ENCODE measurements around the gene RNFT2. TPM values are rescaled to one million over a fixed set of nuclear protein-coding genes. Genes with fewer than 3 reads are reported as not detected.

The RNFT2 gene
- total RNA-seq, 1 experiment from 2014 or later: 21.1 TPM

DNA sequence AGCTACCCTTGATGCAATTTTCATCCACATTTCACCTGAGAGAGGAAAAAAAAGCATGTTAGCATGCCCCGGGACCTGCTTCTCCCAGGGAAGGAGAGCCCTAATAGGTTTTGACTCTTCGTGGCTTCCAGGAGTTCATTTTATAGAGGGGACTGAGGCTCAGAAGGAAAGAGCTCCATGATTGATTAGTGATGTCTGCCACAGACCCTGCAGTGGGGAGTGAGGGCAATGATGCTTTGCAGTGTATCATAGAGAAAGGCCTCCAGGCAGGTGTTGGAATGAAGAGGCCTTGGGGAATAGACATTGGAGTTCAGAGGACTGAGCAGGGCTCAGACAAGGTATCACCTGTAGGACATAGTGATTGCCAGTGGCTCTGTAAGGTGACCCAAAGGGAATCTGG, 41.5 kb downstream of the RNFT2 start:
- intact Hi-C loops (cut with micrococcal nuclease; ENCODE audit: unreplicated experiment): no loop called here
- Histone ChIP-seq H3K4me3 (no peak overlapping the region), H3K79me2 (ENCODE audit: low read depth) (no peaks in the 10 kb centered on the region), H3K9me2 (ENCODE audit: insufficient read depth) (no peaks in the 10 kb centered on the region), H4K20me1 (ENCODE audit: insufficient read depth) (no peaks in the 10 kb centered on the region), H3K4me1 (replicated peaks; ENCODE audit: insufficient read depth) (no peaks in the 10 kb centered on the region), H3F3A (ENCODE audit: insufficient read depth, low read depth) (no peaks in the 10 kb centered on the region), H2AFZ (no peak overlapping the region), H3K27me3 (ENCODE audit: insufficient read depth, low read depth) (no peaks in the 10 kb centered on the region), H3K9me3 (ENCODE audit: insufficient read depth, low read depth) (no peaks in the 10 kb centered on the region), H3K36me3 (ENCODE audit: low read depth) (no peaks in the 10 kb centered on the region), H3K4me2 (no peak overlapping the region), H3K27ac (no peak overlapping the region)
- POLR2A ChIA-PET (ENCODE audit: unreplicated experiment): no interaction called here
- BruUV-seq (replicated peaks): no TSS peak
- DNase-seq: no peak
- no peak for TF ChIP-seq CTCF (conservative IDR thresholded peaks at IDR 0.05)
- no peak for TF ChIP-seq EZH2 (IDR thresholded peaks at IDR 0.05; ENCODE audit: low read depth)
- CTCF ChIA-PET: no interaction called here

DNA sequence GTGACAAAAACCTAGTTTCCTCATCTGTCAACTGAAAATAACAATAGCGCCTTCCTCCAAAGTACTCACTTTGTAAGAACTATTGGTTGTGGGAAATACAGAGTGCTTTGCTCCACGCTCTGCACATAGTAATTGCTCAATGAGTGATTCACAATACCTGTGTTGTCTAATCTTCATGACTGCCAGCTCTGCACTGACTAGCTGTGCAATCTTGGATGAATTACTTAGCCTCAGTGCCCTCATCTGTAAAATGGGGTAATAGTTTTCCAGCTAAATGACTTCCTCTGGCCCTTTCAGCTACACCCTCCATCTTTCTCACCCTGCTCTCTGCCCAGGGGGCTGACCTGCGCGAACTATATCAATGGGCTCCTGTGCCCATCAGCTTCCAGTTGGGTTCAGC, 42.8 kb downstream of the RNFT2 start:
- BruUV-seq (replicated peaks): no TSS peak
- Histone ChIP-seq H4K20me1 (ENCODE audit: insufficient read depth) (no peaks in the 10 kb centered on the region), H3K27ac (no peak overlapping the region), H3K9me2 (ENCODE audit: insufficient read depth) (no peaks in the 10 kb centered on the region), H3K27me3 (ENCODE audit: insufficient read depth, low read depth) (no peaks in the 10 kb centered on the region), H2AFZ (no peak overlapping the region), H3K4me2 (no peak overlapping the region), H3K36me3 (ENCODE audit: low read depth) (no peaks in the 10 kb centered on the region), H3K79me2 (ENCODE audit: low read depth) (no peaks in the 10 kb centered on the region), H3K9me3 (ENCODE audit: insufficient read depth, low read depth) (no peaks in the 10 kb centered on the region), H3F3A (ENCODE audit: insufficient read depth, low read depth) (no peaks in the 10 kb centered on the region), H3K4me3 (no peak overlapping the region), H3K4me1 (replicated peaks; ENCODE audit: insufficient read depth) (no peaks in the 10 kb centered on the region)
- intact Hi-C loops (cut with micrococcal nuclease; ENCODE audit: unreplicated experiment): no loop called here
- ChIA-PET POLR2A (ENCODE audit: unreplicated experiment) (no interaction called here), CTCF (no interaction called here)
- DNase-seq: no peak
- no peak for TF ChIP-seq EZH2 (IDR thresholded peaks at IDR 0.05; ENCODE audit: low read depth)
- no peak for TF ChIP-seq CTCF (conservative IDR thresholded peaks at IDR 0.05)

DNA sequence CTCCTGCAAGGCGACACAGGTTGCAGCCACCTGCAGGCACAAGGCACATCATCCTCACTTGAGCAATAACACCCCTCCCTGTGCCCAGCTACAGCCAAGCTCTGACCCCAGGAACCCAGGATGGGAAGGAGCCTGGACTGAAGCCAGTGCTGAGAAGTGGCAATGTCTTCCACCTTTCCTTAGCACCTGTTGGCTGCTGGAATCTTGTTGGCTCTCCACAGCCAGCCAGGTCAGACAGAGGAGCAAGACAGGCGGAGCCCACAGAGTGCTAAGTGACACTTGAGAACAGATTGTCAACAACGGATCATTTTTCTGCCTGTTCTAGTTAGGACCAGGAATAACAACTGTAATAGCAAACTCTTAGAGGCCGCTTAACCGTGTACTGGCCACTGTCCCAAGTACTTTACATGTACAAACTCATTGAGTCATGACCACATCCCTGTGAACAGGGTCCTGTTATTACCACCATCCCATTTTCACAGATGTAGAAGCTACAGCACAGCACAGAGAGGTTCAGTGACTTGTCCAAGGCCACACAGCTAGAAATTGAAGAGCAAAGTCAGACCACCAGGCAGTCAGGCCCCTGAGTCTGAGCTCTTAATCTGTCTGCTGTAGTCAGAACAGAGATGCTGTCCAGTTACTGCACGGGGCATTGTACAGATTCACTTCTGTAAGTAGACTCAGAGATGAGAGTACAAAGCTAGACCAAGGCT, 45.6 kb downstream of the RNFT2 start:
- BruUV-seq (replicated peaks): no TSS peak
- Histone ChIP-seq H3K4me1 (replicated peaks; ENCODE audit: insufficient read depth) (no peaks in the 10 kb centered on the region), H3K4me3 (no peak overlapping the region), H3F3A (ENCODE audit: insufficient read depth, low read depth) (no peaks in the 10 kb centered on the region), H3K27me3 (ENCODE audit: insufficient read depth, low read depth) (no peaks in the 10 kb centered on the region), H4K20me1 (ENCODE audit: insufficient read depth) (no peaks in the 10 kb centered on the region), H3K4me2 (no peak overlapping the region), H3K9me3 (ENCODE audit: insufficient read depth, low read depth) (no peaks in the 10 kb centered on the region), H2AFZ (no peak overlapping the region), H3K36me3 (ENCODE audit: low read depth) (no peaks in the 10 kb centered on the region), H3K27ac (no peak overlapping the region), H3K9me2 (ENCODE audit: insufficient read depth) (no peaks in the 10 kb centered on the region), H3K79me2 (ENCODE audit: low read depth) (no peaks in the 10 kb centered on the region)
- TF ChIP-seq EZH2 (IDR thresholded peaks at IDR 0.05; ENCODE audit: low read depth) (no peak), CTCF (conservative IDR thresholded peaks at IDR 0.05) (no peak)
- DNase-seq: no peak
- ChIA-PET CTCF (no interaction called here), POLR2A (ENCODE audit: unreplicated experiment) (no interaction called here)
- intact Hi-C loops (cut with micrococcal nuclease; ENCODE audit: unreplicated experiment): no loop called here
